Motor neuron (in vitro differentiated cells): ENCODE data around the gene COX4I2. TPM values are rescaled to one million over a fixed set of nuclear protein-coding genes. Genes with fewer than 3 reads are reported as not detected.
A peak's percentile ranks its signal among the peaks of the same experiment; 100 is the strongest.
"Not testable (repeated sequence)": the region's sequence is repeated elsewhere in the genome, so short reads cannot be mapped to it uniquely, and the experiment has no call there.

Experiments
- ATAC-seq, 8 experiments: fragments of 200-7000 bp; cut with Tn5 transposase; replicated peaks in 6 of 8; 2 replicates each; pipeline ENCODE4 v1.8.0; 2021; ENCODE audit warnings: mild to moderate bottlenecking in 8 of 8, moderate library complexity in 8 of 8
- H3K27ac ChIP-seq, 2 donors: fragments of 250-450 bp; sonication (Bioruptor Pico); 2 replicates each; pipeline ENCODE4 v1.9.0; 2021; ENCODE audit warnings: antibody characterized with exemption in 2 of 2, mild to moderate bottlenecking in 2 of 2, moderate library complexity in 1 of 2
- H3K4me1 ChIP-seq, 2 donors: fragments of 250-450 bp; sonication (Bioruptor Pico); replicated peaks in 1 of 2; 2 replicates each; pipeline ENCODE4 v1.6.1; 2021; ENCODE audit warnings: antibody characterized with exemption in 2 of 2, mild to moderate bottlenecking in 2 of 2, moderate library complexity in 1 of 2
- H3K4me3 ChIP-seq, 5 donors: fragments of 250-450 bp; sonication (Bioruptor Pico); 2 replicates each; pipeline ENCODE4 v1.9.0; 2021; ENCODE audit warnings: antibody characterized with exemption in 5 of 5, mild to moderate bottlenecking in 5 of 5, moderate library complexity in 4 of 5
- WGBS, 10 experiments: fragments of 450-650 bp; shearing (Covaris generic); methylation state at CpG; one replicate each; pipeline ENCODE4 v1.0.0; 2022; 5-methylcytosine and 5-hydroxymethylcytosine counted together
- in situ Hi-C, 9 experiments: fragments of 400-800 bp; cut with MboI; loops; one replicate each; pipeline ENCODE4 v1.15.0; 2021; ENCODE audit warnings: low sequenced_read_pairs in 9 of 9, low pct_unique_long_range_greater_than_20kb in 2 of 9; ENCODE audit not compliant: unreplicated experiment in 9 of 9
- total RNA-seq, 8 experiments: library from RNA; unstranded; fragments of 300-600 nt; gene quantifications; 2 replicates each; pipeline versions ENCODE4 v1.2.3 to v1.2.4, GENCODE V29; 2022

COX4I2 gene
- total RNA-seq, 8 experiments from 2014 or later: not detected

DNA sequence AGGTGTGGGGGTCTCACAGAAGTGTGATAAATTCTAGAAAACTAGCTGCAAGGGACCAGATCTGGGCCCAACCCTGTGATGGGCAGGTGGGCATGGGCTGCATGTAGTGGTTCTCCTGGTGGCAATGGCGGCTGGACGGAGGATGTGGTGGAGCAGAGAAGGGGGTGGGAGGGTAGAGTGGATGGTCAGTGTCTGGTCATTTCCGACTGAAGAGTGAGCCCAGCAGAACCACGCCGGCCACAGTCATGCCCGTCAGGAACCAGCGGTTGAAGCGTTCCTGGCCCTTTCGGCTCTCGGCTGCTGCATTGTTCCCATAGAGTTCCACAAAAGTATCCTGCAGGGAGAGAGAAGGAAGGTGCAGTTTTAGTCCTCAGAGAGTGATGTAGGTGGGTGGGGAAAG lies 28.0 kb downstream of the COX4I2 start:
- 100% methylated on average over 1 to 3 of the region's 10 CpGs; no CpG with 5 or more reads in 6 of the 10 experiments for WGBS, 10 experiments
- H3K4me3 ChIP-seq: no peak overlapping the region
- no peak overlapping the region for H3K27ac ChIP-seq
- in situ Hi-C loops: loop anchor here in 1 of 9 experiments (10.0 kb wide), 1 partner anchor 59 kb away; the partner anchor contains the start of gene BCL2L1
- H3K4me1 ChIP-seq: peaks cover 2 to 22% of the 10 kb centered on the region in 2 donors
- no peak for ATAC-seq

DNA sequence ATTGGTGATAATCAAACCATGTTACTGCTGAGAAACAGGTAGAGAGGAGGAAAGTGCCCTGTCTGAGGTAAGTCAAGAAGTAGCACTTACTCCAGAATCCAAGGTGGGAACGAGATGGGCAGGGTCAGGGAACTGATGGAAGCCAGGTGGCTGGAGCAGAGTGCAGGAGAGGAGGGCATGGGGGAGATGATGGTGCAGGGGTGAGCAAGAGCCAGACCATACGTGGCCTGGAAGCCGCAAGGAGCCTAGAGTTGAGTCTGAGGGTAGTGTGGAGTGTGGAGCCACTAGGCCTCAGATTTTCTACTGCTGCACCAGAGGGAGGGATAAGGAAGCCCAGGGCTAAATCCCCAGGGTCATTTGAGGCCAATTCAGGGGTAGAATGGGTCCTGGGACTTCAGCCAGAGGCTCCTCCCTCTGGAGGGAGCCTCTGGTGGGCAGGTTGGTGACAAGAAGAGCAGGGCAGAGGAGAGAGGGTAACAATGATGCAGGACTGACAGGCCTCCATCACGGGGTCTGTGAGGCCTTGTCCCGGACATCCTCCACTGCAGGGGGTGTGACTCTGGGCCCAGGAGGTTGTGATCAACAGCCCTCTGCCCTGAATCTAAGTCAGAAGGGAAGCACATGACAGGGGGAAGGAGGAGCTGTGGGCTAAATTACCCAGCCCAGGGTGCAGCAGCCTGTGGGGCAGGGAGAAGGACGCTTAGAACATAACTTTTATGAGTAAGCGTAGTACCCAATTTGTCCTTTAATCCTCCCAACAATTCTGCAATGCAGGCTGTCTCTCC lies 28.7 kb downstream of the COX4I2 start:
- H3K4me1 ChIP-seq: peaks cover 2 to 20% of the 10 kb centered on the region in 2 donors
- H3K4me3 ChIP-seq: no peak overlapping the region
- no peak overlapping the region for H3K27ac ChIP-seq
- ATAC-seq: peak in 4 of 8 experiments; percentile 35 to 48 (median 44)
- WGBS, 10 experiments: 14 to 85% (median 61%) methylated on average over 2 to 4 of the region's 7 CpGs; no CpG with 5 or more reads in 5 of the 10 experiments
- in situ Hi-C loops: loop anchor here in 1 of 9 experiments (10.0 kb wide), 1 partner anchor 58 kb away; the partner anchor contains the start of gene BCL2L1

DNA sequence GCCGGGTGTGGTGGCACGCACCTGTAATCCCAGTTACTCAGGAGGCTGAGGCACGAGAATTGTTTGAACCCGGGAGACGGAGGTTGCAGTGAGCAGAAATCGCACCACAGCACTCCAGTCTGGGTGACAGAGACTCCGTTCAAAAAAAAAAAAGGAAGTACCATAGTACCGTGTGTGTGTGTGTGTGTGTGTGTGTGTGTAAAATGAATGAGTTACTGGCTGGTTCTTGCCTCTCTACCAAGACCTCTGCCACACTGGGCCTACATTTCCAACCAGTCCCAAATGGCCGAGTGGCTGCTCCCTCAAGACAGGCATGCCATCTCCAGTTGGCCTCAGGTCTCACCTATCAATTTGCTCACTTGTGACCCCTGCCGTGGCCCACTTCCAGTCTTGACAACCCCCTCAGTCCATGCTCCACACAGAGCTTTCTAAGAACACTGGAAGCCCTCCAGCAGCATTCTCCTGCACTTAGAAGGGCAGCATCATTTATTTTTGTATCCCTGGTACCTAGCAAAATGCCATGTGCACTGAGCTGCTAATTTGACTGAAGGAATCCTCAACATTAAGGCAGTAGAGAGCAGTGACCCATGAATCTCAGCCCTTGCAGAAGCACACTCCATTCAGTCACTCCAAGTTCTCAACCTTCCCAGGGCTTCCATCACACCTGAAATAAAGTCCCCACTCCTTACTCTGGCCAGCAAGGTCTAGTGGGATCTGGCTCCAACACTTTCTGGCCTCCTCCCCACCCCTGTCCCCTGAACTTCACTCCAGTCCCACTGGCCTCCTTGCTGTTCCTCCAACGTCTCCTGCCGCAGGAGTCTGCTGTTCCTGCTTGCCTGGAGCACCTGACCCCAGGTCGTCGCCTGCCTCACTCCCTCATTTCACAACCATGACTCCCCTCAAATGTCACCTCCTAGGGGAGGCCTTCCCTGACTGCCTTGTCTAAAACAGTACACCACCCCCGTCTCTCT lies 29.9 kb downstream of the COX4I2 start:
- no peak overlapping the region for H3K27ac ChIP-seq
- no peak overlapping the region for H3K4me3 ChIP-seq
- in situ Hi-C loops: loop anchor here in 1 of 9 experiments (10.0 kb wide), 1 partner anchor 57 kb away; the partner anchor contains the start of gene BCL2L1
- ATAC-seq: no peak
- peaks cover 2 to 14% of the 10 kb centered on the region in 2 donors for H3K4me1 ChIP-seq
- whole genome bisulfite sequencing, 10 experiments: 76 to 100% (median 91%) methylated on average over 1 to 9 of the region's 15 CpGs; no CpG with 5 or more reads in 1 of the 10 experiments

DNA sequence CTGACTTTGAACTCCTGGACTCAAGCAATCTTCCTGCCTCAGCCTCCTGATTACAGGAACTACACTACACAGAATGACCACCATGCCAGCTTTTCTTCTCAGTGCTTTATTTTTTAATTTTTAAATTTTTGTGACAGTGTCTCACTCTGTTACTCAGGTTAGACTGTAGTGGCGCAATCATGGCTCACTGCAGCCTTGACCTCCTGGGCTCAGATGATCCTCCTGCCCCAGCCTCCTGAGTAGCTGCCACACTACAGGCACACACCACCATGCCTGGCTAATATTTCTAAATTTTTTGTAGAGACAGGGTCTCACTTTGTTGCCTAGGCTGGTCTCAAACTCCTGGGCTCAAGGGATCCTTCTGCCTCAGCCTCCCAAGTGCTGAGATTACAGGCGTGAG lies 31.2 kb downstream of the COX4I2 start:
- not testable (repeated sequence) for H3K4me3 ChIP-seq, ATAC-seq, H3K27ac ChIP-seq, H3K4me1 ChIP-seq
- WGBS, 10 experiments: 83 to 100% (median 100%) methylated on average over 1 of the region's 2 CpGs; no CpG with 5 or more reads in 4 of the 10 experiments
- in situ Hi-C loops: loop anchor here in 1 of 9 experiments (10.0 kb wide), 1 partner anchor 56 kb away; the partner anchor contains the start of gene BCL2L1

DNA sequence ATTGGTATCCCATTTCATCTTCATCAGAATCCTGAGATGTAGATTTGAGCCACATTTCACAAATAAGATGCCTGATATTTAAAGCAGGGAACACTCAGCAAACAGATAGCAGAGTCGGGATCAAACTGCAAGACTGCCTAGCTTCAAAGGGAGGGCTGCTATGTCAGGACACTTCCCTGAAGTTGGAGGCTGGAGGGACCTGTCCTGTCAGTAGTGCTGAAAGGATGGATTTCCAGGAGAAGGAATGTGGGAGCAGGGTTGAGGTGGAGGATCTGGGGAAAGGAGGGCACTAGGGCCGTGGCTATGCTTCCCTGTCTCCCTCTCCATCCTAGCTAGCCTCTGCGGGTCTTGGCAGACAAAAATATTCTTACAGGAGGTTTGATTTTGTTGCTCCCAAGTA lies 32.2 kb downstream of the COX4I2 start:
- WGBS, 10 experiments: 33 to 92% (median 56%) methylated on average over 1 to 2 of the region's 3 CpGs; no CpG with 5 or more reads in 4 of the 10 experiments
- no peak overlapping the region for H3K27ac ChIP-seq
- ATAC-seq: peak in 2 of 8 experiments; percentile 2 to 15
- no peak overlapping the region for H3K4me3 ChIP-seq
- H3K4me1 ChIP-seq: no peaks in the 10 kb centered on the region
- in situ Hi-C loops: loop anchor here in 1 of 9 experiments (10.0 kb wide), 1 partner anchor 55 kb away; the partner anchor contains the start of gene BCL2L1

DNA sequence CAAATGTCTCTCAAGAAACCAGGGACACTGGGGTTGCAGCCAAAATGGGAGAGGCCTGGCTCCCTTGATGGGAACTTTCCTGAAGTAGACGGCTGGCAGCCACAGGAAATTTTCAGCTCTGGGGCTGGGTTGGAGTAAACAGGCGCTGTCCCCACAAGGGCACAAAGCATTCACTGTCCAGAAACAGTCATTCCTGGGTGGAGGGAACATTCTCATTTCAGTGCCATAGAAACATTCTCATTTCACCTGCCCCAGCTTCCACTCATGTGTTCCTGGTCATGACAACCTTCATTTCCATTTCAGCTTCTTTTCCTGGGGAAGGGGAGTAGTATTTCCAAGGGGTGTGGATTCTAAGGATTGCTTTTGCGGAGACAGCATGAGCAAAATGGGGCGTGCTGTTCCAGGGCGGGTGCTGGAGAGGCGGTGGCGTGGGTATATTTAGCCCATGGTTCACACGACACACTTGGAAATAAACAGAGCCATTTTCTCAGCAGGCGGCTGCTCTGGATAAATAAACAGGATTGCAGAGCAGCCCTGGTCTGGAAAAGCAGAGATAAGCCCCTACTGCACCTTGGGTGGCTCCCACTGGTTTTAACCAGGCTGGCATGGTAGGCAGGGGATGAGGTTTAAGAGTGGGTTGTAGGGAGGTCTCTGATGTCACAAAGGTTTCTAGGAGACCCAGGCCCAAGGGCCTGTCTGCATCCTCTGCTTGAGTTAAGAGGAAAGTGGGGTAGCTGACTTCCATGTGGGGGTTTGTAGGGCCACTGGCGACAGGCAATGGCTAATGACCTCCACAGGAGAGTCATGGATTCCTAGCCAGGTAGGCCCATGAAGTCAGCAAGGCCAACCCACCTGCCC lies 32.9 kb downstream of the COX4I2 start:
- H3K4me1 ChIP-seq: no peaks in the 10 kb centered on the region
- peak in 6 of 8 experiments; percentile 17 to 83 (median 50) for ATAC-seq
- WGBS, 10 experiments: 0 to 93% (median 90%) methylated on average over 1 to 8 of the region's 10 CpGs; no CpG with 5 or more reads in 3 of the 10 experiments
- in situ Hi-C loops: no loop called here
- H3K27ac ChIP-seq: no peak overlapping the region
- H3K4me3 ChIP-seq: no peak overlapping the region

DNA sequence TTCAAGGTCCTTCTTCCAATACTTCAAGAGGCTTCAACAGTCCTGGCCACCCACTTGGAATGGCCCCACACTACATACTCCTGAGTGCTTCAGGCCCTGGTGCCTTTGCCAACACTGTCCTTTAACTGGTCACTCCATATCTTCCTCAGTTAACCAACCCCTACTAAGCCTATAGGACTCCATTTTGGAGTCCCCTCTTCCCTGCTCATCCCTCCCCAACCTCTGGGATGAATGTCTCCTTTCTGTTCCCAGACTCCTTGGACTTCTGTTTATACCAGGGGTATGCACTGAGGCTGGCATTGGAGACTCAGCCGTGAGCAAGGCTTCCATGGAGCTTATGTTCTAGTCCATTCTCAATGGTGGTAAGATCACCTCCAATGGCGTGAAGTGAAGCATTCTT lies 33.6 kb downstream of the COX4I2 start:
- no peak overlapping the region for H3K27ac ChIP-seq
- no peak overlapping the region for H3K4me3 ChIP-seq
- 80 to 100% (median 100%) methylated on average over 1 to 2 of the region's 2 CpGs; no CpG with 5 or more reads in 6 of the 10 experiments for WGBS, 10 experiments
- no peak for ATAC-seq
- in situ Hi-C loops: no loop called here
- no peaks in the 10 kb centered on the region for H3K4me1 ChIP-seq

DNA sequence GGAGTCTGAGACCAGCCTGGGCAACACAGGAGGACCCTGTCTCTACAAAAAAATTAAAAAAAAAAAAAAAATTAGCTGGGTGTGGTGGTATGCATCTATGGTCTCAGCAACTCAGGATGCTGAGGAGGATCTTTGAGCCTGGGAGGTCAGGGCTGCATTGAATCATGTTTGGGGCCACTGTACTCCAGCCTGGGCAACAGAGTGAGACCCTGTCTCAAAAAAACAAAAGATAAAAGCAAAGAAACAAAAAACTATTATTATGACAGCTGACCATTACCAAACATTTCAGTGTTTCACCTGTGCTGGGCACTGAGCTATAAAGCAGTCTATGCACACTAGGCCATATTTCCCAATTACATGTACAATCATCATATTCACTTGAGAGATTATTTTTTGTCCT lies 35.7 kb downstream of the COX4I2 start:
- no peak for ATAC-seq
- H3K4me1 ChIP-seq: no peaks in the 10 kb centered on the region
- in situ Hi-C loops: no loop called here
- no peak overlapping the region for H3K27ac ChIP-seq
- no peak overlapping the region for H3K4me3 ChIP-seq

DNA sequence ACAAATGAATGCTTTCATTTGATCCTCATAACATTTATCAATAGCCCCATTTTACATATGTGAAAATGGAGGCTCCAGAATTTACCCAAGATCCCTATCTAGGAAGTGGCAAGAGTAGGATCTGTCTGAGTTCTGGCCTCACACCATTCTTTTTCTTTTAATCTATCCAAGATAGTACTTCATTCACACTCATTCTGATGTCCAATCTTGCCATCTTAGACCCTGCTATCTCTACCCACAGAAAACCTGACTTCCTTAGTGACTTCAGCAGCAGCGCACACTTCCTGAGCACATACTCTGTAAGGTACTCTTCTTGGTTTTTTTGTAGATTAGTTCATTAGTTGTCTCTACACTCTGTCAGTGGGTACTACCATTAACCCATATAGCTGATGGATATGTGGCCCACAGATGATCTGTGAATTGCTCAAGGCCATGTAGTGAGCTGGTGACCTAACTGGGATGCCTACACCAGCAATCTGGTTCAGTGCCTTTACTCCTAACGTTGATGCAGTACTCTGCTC lies 36.3 kb downstream of the COX4I2 start:
- in situ Hi-C loops: no loop called here
- no peak for ATAC-seq
- no peak overlapping the region for H3K27ac ChIP-seq
- no peak overlapping the region for H3K4me3 ChIP-seq
- peaks cover 0 to 5% of the 10 kb centered on the region in 2 donors for H3K4me1 ChIP-seq
- 83 to 100% (median 100%) methylated on average over 1 to 2 of the region's 2 CpGs; no CpG with 5 or more reads in 5 of the 10 experiments for WGBS, 10 experiments

DNA sequence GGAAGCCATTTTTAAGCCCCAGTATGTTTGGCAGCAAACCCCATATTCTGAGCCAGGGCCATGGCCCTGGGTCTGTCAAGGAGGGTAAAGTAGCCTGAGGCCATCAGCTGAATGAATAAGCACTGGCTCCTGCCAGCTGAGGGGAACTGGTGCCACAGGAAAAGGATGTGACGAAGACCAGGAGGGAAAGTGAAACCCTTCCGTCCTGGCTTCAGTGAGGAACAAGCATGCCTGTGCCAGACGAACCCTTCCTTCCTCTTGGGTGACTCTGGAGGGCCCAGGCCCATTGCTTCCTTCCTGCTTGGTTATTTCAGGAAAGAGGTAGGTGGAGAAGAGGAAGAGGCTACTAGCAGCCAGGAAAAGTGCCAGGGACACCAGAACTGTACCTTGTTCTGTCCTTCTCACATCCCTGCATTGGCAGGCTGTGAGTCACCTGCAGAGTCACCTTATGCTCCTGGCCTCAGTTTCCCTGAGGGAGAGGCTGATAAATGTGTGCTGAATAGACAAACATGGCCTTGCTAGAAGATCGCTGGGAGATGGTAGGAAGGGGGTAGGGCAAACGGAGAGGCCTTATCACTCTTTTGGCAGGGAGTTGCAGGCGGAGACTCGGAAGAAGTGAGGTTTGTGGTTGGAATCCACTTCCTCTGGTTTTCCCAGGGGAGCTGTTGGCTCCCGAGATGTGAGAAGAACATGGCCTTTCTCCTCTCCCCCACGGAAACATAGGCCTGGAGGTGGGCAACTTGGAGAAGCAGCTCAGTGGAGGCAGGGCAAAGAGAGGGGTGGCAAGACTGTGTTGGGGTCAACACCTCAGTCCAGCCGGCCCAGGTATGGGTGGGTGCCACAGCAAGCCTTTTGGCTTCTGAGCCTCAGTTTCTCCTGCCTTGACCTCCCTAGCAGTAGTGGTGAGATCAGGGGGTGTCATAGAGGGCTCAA lies 37.4 kb downstream of the COX4I2 start:
- ATAC-seq: peak in 1 of 8 experiments; percentile 5
- Histone ChIP-seq H3K4me3 (no peak overlapping the region), H3K4me1 (peaks cover 0 to 5% of the 10 kb centered on the region in 2 donors), H3K27ac (no peak overlapping the region)
- in situ Hi-C loops: no loop called here
- 33 to 100% (median 100%) methylated on average over 2 to 6 of the region's 10 CpGs; no CpG with 5 or more reads in 3 of the 10 experiments for WGBS, 10 experiments
